ENCODE results near the gene TM7SF3. TPM values are rescaled to one million over a fixed set of nuclear protein-coding genes. Genes with fewer than 3 reads are reported as not detected.
A peak's percentile ranks its signal among the peaks of the same experiment; 100 is the strongest.
"Not testable (repeated sequence)": the region's sequence is repeated elsewhere in the genome, so short reads cannot be mapped to it uniquely, and the experiment has no call there.

The TM7SF3 gene
- total RNA-seq, 3 donors from 2014 or later, result 40.2 to 60.0 (median 56.1) TPM

DNA sequence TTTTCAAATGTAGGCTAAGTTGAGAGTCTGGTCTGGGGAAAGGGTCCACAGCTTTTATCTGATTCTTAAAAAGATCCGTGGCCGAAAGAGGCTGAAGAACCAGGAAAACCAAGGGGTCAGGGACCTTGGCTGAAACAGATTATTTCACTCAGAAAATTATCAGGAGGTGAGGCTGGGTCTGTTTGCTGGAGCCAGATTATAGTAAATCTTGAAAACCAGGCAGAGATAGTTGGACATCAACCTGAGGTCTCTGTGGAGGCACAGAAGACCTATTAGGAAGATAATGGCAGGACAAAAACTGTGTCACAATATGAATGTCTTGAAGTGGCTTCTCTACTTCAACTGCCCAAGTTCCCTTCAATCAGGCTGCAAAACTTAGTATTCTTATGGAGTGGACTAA lies 6.6 kb upstream of the TM7SF3 start:
- no peaks in the 10 kb centered on the region for H3K36me3 ChIP-seq
- TF ChIP-seq, protein P1, sequence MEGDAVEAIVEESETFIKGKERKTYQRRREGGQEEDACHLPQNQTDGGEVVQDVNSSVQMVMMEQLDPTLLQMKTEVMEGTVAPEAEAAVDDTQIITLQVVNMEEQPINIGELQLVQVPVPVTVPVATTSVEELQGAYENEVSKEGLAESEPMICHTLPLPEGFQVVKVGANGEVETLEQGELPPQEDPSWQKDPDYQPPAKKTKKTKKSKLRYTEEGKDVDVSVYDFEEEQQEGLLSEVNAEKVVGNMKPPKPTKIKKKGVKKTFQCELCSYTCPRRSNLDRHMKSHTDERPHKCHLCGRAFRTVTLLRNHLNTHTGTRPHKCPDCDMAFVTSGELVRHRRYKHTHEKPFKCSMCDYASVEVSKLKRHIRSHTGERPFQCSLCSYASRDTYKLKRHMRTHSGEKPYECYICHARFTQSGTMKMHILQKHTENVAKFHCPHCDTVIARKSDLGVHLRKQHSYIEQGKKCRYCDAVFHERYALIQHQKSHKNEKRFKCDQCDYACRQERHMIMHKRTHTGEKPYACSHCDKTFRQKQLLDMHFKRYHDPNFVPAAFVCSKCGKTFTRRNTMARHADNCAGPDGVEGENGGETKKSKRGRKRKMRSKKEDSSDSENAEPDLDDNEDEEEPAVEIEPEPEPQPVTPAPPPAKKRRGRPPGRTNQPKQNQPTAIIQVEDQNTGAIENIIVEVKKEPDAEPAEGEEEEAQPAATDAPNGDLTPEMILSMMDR (IDR thresholded peaks at IDR 0.05), result no peak
- TF ChIP-seq POLR2A (IDR thresholded peaks at IDR 0.05), result no peak
- TF ChIP-seq POLR2AphosphoS5 (IDR thresholded peaks at IDR 0.05), result no peak
- no peak overlapping the region for H3K27ac ChIP-seq
- H3K4me3 ChIP-seq, result no peak overlapping the region
- DNase-seq (ENCODE audit: low spot score in 2 of 2), result no peak
- H3K27me3 ChIP-seq, result no peaks in the 10 kb centered on the region
- intact Hi-C loops (cut with DNase I; ENCODE audit: low total_unique reads), result no loop called here
- H3K9me3 ChIP-seq, result no peaks in the 10 kb centered on the region
- H3K4me1 ChIP-seq, result peaks cover 0 to 21% of the 10 kb centered on the region in 2 donors

DNA sequence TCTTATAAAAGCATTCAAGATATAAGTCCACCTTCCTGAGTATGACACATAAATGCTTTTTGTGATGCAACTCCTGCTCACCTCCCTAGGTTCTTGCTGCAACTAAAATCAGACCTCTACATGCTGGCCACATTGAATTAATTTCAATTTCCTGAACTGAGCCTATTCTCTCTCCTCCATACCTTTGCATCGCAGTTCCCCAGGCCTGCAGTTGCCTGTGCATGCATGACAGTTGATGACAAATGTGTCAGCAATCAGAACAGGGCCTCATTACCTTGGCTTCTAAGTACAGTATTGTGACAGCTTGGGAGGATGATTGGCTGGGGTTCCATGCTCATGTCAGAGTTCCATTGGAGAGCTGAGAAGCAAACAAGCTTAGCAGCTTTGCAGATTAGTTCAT lies 3.9 kb upstream of the TM7SF3 start:
- TF ChIP-seq POLR2A (IDR thresholded peaks at IDR 0.05) (no peak), POLR2AphosphoS5 (IDR thresholded peaks at IDR 0.05) (no peak)
- TF ChIP-seq, protein P1 (IDR thresholded peaks at IDR 0.05), result no peak
- Histone ChIP-seq H3K4me1 (no peaks in the 10 kb centered on the region), H3K27ac (no peak overlapping the region), H3K27me3 (no peaks in the 10 kb centered on the region), H3K36me3 (no peaks in the 10 kb centered on the region), H3K9me3 (no peaks in the 10 kb centered on the region), H3K4me3 (no peak overlapping the region)
- no peak for DNase-seq (ENCODE audit: low spot score in 2 of 2)
- intact Hi-C loops (cut with DNase I; ENCODE audit: low total_unique reads), result no loop called here

DNA sequence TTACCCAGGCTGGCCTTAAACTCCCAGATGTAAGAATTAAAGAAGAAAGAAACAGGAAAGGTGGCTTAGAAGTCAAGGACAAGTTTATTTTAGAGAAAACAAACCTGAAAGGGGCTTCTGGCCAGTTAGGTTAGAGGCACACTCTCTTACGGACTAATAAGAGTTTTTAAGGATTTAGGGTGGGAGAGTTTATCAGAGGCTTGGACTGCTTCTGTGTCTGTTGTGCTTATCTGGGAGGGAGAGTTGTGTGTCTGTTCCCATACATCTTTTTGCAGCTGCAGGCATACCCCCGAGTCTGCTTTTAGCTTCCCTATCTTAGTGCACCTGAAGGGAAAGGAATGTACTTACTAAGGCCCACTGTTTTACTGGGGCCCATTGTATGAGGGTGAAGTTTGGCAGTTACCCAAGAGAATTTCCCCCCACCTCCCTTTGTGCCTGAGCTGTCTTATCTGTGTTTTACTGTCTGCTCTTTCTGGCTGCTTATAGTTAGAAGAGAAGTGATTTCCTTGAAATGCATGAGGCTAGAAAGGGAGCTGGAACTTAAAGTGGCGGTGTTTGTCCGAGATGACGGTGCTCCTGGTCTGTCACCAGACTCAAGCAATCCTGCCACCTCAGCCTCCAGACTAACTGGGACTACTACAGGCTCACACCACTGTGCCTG lies 3.1 kb upstream of the TM7SF3 start:
- H3K27me3 ChIP-seq; intact Hi-C loops (cut with DNase I; ENCODE audit: low total_unique reads); DNase-seq (ENCODE audit: low spot score in 2 of 2); H3K4me3 ChIP-seq; H3K36me3 ChIP-seq; H3K4me1 ChIP-seq; H3K27ac ChIP-seq; H3K9me3 ChIP-seq: not testable (repeated sequence)

DNA sequence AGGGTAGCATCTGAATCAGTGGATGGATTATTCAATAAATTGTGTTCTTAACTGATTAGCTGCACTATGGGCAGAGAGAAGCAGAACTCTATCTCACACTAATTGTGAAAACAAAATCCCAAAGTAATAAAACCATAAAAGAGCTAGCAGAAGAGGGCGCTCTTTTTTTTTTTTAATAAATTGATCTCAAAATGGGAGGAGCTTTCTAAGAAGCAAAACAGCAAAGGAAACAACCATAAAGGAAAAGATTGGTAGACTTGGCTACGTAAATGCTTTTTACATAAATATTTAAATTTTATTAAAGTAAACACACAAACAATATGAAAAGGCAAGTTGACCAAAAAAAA lies 1.5 kb upstream of the TM7SF3 start:
- Histone ChIP-seq H3K36me3 (no peaks in the 10 kb centered on the region), H3K9me3 (no peaks in the 10 kb centered on the region), H3K4me3 (no peak overlapping the region), H3K4me1 (no peaks in the 10 kb centered on the region), H3K27ac (peak overlapping the region; percentile 94 to 96), H3K27me3 (no peaks in the 10 kb centered on the region)
- no peak for DNase-seq (ENCODE audit: low spot score in 2 of 2)
- TF ChIP-seq POLR2AphosphoS5 (IDR thresholded peaks at IDR 0.05) (no peak), POLR2A (IDR thresholded peaks at IDR 0.05) (no peak)
- TF ChIP-seq, protein P1 (IDR thresholded peaks at IDR 0.05), result peak in 2 of 3 donors; percentile 37 to 46
- intact Hi-C loops (cut with DNase I; ENCODE audit: low total_unique reads), result no loop called here

DNA sequence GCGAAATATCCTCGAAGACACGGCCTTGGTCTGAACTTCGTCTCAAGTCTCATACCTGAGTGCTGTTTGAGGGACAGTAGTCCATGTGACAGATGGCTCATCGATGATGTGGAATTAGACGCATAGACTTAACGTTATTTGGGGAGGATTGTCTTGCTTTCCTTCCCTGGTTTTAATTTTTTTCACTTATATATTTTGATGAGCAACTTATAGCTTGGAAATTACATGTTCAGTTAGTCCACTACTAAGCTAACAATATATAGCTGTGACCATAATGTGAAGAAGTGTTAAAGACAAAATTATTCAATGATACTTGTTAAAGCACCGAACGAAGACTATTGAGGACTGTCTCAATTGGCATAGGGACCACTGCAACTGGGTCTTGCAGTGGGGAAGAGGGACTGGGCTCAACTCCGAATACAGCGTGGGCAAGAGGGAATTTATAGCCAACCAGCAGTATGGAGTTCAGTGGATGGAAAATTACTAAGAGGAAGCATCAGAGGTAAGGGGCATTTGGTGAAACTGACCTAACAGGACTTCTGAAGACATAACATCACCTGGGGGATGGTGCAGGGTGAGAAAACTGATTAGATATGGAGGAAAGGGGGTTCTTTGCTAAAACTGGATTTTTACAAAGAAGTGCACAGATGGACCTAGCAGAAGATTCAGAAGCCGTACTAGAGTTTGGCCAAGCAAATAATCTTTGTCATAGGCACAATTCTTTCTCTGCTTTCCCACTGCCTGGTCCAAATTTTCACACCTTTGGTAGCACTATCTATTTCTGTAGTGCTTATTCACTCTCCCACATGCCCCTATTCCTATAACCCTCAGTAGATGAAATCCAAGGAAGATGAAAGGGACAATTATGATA lies 910 bp upstream of the TM7SF3 start:
- Histone ChIP-seq H3K9me3 (no peaks in the 10 kb centered on the region), H3K4me1 (peaks cover 0 to 3% of the 10 kb centered on the region in 2 donors), H3K27ac (peak overlapping the region; percentile 94 to 96), H3K27me3 (no peaks in the 10 kb centered on the region), H3K36me3 (no peaks in the 10 kb centered on the region), H3K4me3 (peak overlapping the region; percentile 87 to 89 (median 88))
- DNase-seq (ENCODE audit: low spot score in 2 of 2), result no peak
- TF ChIP-seq POLR2AphosphoS5 (IDR thresholded peaks at IDR 0.05) (no peak), POLR2A (IDR thresholded peaks at IDR 0.05) (no peak)
- TF ChIP-seq, protein P1 (IDR thresholded peaks at IDR 0.05), result no peak
- intact Hi-C loops (cut with DNase I; ENCODE audit: low total_unique reads), result no loop called here

Data from breast epithelium (tissue), 4 donors.